Upper lobe of left lung (tissue), 4 donors: ENCODE measurements around the gene LLPH.

Source experiments
- CTCF ChIP-seq, 6 experiments: fragments of 450-650 bp in 4 of 6; fragments of 200-600 bp in 2 of 6; sonication (generic) in 2 of 6; IDR thresholded peaks; one replicate each; pipeline ENCODE4 v1.5.1; 2016 to 2019; ENCODE audit warnings: antibody characterized with exemption in 6 of 6
- EP300 ChIP-seq, 4 donors: sonication (generic); formaldehyde crosslinking; IDR thresholded peaks; one replicate each; pipeline ENCODE4 v1.5.1; 2017; ENCODE audit warnings: antibody characterized with exemption in 4 of 4, control low read depth in 2 of 4
- POLR2A ChIP-seq, 4 donors: fragments of 450-650 bp; IDR thresholded peaks; one replicate each; pipeline ENCODE4 v1.5.1; 2016 to 2017; ENCODE audit warnings: antibody characterized with exemption in 4 of 4, mild to moderate bottlenecking in 2 of 4

GRCh38 chr12:66118240-66118891, 12.2 kb downstream of the LLPH start:
- TF ChIP-seq CTCF (IDR thresholded peaks at IDR 0.05) = no peak
- no peak for TF ChIP-seq POLR2A (IDR thresholded peaks at IDR 0.05)
- no peak for TF ChIP-seq EP300 (IDR thresholded peaks at IDR 0.05)
